Activated CD4-positive, alpha-beta T cell treated with anti-CD3 and anti-CD28 coated beads, Interleukin-2, amount 50 U/mL, for 48 hours (primary cell): ENCODE data around the gene MYF5.
"Not testable (repeated sequence)": the region's sequence is repeated elsewhere in the genome, so short reads cannot be mapped to it uniquely, and the experiment has no call there.

Experiments used
- DNase-seq, 2 experiments: peaks; one replicate each; pipeline ENCODE4 v3.0.0-alpha.2; 2020

The MYF5 gene

DNA sequence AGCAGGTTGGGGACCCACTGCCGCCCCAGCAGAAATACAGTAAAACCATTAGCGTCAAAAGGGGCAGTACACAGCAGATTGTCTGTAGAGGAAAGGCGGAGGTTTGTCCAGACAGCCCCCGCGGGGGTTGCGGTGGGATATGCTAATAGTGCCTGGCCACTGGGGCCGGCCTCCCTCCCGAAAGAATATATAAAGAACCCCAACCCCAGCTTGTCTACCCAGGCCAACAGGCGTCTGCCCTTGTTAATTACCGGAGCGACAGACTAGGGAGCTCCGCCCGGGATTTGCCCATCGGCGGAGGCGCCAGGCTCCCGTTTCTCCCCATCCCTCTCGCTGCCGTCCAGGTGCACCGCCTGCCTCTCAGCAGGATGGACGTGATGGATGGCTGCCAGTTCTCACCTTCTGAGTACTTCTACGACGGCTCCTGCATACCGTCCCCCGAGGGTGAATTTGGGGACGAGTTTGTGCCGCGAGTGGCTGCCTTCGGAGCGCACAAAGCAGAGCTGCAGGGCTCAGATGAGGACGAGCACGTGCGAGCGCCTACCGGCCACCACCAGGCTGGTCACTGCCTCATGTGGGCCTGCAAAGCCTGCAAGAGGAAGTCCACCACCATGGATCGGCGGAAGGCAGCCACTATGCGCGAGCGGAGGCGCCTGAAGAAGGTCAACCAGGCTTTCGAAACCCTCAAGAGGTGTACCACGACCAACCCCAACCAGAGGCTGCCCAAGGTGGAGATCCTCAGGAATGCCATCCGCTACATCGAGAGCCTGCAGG is at the start of gene MYF5:
Gene MYF5 (plus strand): TSS at position 217 of the 774 bp plus-strand sequence. CDS start 152 bp downstream, at position 369.
- DNase-seq = no peak

DNA sequence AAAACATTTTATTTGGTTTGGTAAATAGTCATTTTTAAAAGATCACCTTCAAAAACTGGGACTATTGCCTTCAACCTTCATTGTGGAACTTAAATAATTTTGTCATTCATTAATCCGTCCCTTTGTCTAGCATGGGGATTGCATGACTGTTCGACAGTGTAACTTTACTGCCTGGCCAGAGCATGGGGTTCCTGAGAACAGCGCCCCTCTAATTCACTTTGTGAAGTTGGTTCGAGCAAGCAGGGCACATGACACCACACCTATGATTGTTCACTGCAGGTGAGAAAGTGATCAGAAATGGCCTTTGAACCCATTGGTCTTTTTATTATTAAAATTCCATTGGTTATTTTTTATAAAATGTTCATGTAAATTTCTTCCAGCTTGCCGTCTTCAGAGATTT is 46.5 kb upstream of the MYF5 start:
- DNase-seq = no peak

DNA sequence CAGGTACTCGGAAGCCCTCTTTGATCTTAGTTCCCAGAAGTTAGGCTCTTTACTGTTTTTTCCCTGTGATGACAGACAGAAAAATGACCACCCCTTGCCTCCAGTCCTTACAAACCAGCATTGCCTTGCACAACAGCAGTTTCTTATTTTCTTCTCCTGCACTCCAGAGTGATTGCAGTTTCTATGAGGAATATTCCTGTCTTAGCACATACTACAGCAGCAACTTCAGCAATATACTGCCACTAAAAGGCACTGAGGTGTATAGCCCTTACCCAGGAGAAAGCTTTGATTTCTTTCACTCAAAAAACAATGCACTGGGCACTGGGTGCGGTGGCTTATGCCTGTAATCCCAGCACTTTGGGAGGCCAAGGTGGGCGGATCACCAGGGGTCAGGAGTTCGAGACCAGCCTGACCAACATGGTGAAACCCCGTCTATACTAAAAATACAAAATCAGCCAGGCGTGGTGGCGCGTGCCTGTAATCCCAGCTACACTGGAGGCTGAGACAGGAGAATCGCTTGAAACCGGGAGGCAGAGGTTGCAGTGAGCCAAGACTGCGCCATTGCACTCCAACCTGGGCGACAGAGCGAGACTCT is 40.6 kb upstream of the MYF5 start:
- DNase-seq = not testable (repeated sequence)

DNA sequence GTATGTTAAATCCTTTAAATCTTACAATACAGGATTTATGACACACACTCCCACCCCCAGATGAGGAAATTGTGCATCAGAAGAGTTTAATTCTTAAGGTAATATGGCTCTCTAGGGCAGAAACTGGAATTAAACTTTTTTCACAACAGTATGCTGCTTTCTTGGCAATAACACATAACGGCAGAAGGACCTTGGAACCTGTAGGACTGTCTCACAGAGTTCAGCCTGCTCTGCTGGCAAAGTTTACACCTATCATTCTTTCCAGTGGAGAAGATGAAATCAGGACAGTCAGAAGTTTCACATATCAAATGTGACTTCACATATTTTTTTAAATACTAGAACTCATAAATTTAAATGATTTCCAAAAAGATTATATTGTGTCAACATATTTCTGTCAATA is 39.9 kb upstream of the MYF5 start:
- DNase-seq = no peak

DNA sequence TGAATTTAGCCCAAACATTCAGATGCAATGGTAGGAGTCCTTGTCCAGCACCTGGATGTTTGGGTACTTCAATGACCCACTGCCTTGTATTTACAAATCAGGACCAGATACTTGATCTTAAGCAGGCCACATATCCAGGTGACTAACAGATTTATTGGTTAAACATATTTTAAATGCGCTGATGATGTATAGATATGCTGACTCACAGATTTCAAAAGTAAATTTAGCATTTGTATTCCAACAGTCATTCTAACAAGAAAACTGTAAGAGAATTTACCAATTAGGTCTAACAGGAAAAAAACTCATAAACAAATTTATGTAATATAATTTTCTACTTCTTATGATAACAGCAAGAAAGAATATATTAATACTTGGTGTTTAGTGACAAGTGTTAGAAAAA is 38.7 kb upstream of the MYF5 start:
- no peak for DNase-seq

DNA sequence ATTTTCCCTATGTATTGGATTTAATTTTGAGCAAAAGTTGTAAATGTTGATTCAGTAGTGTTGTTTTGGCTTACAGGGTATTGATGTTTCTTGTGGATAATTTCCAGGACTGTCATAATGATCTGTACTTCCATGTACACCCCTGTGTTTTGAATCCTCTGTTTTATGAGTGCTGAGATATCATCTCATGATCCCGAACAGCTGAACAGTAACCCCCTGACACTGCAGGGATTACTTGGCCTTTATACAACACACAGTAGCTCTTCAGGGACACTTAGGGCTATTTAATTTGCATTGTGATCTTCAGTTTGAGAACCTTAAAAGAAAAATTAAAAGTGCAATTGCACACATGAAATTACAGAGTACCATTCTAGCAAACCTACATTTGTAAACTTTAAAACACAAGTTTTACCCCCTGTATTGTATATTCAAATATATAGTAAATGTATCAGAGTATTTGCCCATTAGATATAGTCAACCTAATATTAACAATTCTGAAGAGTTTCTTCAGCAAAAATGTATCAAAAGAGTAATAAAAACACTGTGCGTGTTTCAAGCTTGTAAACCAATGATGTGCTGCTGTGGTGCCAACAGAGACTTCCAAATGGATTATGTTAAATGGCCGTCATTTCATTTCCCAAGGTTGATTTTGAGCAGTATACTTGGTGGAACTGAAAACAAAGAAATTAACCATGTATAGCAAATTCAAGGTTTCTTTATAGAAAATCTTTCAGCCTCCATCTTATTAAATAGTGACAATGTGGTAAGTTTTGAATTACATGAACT is 37.2 kb upstream of the MYF5 start:
- DNase-seq = no peak

DNA sequence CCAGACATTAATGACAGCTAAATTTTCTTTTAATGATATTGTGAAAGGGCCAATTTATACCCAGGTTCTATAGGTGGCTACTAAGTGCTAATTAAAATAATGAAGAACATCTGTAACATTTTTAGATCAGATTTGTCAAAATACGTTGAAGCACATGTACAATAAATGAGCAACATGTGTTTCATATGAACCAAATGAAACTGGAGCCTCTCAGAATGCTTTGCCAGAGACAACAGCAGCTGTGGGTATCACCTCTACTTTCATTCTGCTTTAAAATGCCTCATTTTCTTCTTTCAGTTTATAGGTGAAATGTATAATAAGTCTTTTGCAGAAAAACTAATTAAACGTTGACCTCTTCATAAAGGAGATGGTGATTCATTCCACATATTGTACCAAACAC is 35.4 kb upstream of the MYF5 start:
- DNase-seq = no peak

DNA sequence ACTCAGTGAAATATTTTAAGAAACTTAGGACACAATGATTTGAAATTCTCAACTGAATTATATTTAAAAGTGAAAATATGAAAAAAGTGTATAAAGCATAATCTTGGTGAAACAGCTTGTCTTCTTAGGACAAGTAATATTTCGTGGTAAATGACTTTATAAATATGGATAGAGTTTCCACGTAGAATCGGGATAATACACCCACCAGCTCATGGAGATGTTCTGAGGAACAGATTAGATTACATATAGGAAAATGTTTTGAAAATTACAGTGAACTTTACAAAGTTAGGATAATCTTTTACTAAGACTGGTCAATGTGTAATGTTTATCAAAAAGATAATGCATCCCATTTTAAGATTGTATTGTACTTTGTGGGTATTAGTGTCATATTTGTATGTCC is 34.9 kb upstream of the MYF5 start:
- DNase-seq = no peak

DNA sequence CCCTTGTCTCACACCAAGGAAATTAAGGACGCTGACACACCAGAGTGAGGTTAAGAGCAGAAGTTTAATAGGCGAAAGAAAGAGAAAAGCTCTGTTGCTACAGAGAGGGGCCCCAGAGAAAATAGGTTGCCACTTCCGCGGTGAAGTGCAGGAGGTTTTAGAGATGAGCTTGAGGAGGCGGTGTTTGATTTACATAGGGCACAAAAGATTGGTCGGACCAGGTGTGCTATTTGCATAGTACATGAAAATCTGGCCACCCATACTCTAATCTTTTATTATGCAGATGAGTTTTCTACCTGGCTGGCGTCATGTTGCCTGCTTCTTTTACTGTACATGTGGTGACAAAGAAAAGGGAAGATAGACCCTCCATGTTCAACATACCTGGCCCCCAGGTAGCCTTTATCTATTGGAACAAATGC is 32.6 kb upstream of the MYF5 start:
- no peak for DNase-seq

DNA sequence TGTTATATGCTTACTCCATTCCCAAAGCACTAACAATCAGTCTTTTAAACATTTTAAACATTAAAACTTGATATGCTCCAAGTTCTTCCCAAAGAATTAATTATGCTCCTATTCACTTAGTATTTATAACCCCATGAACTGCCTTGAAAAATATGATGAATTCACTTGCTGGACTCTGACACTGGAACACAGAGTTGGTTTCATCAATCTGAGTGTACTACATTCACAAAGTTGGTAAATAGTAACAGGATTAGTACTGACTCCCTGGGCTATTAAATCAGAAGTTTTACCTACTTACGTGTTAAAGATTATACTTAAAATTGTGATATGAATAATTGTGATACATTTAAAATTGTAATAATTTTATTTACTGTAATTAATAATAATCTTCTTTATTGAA is 26.6 kb upstream of the MYF5 start:
- DNase-seq = no peak

DNA sequence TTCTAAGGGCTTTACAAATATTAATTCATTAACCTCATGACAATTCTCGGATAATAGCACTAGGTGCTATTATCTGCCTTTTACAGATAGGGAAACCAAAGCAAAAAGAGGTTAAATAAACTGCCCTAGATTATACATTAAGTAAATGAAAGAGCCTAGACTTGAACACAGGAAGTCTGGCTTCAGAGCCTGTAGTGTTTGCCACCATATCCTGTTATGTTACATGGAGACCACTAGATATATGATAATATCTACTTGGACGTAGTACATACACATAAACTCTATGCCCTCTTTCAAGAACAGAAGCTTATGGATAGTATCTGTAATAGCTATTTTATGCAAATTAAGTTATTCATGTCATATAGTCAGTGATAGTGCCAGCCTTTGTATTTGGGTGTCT is 26.2 kb upstream of the MYF5 start:
- DNase-seq = no peak

DNA sequence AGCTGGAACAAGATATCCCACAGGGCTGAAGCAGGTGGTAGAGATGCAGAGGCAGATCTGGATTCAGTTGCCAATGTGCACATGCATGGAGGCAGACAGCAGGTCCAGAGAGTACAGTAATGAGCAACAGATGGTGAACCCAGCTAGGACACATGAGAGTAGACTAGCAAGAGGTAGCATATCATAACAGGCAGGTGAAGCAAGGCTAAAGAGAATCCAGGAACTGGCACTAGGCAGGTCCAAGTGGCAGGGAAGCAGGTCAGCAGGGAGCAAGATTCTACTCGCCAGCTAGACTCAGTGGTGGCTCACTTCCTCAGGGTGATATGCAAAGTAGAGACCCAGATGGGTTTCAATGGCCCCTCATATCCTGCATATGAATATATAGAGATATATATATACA is 24.6 kb upstream of the MYF5 start:
- DNase-seq = no peak

DNA sequence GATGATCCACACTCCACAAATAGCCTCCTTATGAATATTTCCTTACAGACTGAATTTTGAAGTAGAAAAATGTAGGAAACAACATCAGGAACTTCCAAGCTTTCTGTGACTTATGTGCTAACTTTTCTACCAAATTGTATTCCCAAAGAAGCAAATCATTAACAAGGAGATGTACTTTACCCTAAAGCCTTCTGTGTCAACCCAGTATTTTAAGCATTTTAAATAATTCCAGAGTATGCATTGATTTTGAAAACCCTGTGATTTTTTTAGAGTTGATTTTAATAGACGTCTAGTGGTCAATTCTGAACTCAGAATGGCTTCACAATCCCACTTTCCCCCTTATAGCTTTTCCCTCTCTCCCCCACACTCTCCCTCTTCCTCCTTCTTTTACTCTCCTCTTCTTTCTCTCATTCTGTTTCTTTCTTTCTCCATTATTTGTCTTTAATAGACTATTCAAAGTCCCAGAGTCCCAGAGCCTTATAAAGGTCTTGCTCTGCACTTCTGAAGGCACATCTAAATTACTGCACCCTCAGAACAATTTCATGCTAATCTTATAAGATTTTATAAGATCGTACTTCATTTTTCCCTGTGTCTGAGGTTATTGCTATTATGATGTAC is 19.3 kb upstream of the MYF5 start:
- DNase-seq = no peak

DNA sequence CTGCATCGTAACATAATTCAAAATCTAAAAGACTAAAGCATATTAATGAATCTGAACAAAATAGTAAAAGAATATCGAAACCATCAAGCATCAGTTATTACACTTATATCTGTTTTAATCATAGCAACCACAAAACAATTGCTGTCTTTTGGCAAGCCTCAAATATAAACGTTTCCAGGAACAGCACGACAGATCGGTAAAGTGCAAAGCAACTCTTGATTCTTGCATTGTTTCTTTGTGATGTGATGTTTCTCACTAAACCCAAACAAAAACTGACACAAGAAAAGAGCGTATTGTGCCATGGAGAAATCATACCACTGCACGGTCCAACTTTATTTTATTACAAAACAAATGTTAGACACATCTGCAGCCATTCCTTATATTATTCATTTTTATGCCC is 18.5 kb upstream of the MYF5 start:
- DNase-seq = no peak

DNA sequence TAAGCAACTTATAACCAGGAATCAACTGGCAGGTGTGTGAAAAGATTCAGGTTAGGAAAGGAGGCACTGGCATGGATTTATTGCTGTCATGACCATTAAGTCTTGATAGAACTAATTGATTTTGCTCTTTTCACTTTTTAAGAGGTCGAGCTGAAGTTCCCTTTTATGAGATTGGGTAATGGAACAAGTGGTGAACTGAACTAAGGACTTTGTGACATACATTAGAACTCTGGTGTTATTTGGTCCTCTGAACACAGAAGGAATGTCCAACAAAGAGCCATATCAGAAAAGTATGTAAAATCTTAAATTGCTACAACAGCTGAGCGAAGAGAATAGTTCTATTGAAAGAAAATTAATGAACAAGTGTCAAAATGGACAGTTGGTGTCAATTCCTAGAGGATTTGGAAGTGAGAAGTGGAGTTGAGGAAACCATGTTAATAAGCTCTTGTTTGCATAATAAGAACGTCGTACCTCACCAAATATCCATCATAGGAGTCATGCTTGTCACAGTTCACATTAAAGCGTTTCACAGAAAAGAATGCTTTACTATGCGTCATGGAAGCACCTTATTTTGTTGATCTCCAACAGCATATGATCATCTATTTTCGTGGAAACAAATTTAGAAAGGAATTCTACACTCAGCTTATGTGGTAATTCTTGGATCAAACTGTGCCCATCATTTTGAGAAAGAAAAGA is 17.7 kb upstream of the MYF5 start:
- DNase-seq = no peak

DNA sequence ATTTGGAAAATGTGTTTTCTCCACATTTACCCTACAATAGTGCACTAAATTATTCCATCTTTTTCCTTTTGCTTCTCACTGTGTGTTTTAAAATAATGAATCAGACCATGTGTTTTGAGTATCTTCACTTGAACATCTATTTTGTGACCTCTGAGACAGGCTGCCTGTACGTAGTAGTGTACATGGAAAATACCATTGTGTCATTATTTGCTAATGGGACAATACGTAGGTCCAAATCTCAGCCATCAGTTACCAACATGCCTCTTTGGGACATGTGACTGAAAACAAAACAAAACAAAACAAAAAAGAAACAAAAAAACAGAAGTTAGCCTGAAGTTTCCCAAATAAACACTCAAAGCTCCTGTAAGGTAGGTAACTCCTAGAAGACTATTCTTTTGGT is 16.4 kb upstream of the MYF5 start:
- DNase-seq = no peak

DNA sequence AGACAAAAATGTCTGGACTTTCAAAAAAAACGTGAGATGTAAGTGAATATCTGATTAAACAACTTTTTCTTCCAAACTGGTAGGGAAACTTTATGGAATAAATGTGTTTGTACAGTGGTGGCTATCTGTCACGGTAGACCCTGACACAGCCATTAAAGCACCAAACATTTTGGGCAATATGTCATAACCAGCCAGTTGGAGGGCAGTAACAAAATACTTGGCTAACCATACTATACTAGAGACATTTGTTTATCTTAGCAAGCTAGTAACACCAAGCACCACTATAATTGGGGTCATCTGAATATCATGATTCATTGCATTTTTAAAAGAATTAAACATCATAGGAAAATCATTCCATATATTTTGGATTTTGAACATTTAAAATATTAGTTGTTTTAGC is 15.3 kb upstream of the MYF5 start:
- no peak for DNase-seq

DNA sequence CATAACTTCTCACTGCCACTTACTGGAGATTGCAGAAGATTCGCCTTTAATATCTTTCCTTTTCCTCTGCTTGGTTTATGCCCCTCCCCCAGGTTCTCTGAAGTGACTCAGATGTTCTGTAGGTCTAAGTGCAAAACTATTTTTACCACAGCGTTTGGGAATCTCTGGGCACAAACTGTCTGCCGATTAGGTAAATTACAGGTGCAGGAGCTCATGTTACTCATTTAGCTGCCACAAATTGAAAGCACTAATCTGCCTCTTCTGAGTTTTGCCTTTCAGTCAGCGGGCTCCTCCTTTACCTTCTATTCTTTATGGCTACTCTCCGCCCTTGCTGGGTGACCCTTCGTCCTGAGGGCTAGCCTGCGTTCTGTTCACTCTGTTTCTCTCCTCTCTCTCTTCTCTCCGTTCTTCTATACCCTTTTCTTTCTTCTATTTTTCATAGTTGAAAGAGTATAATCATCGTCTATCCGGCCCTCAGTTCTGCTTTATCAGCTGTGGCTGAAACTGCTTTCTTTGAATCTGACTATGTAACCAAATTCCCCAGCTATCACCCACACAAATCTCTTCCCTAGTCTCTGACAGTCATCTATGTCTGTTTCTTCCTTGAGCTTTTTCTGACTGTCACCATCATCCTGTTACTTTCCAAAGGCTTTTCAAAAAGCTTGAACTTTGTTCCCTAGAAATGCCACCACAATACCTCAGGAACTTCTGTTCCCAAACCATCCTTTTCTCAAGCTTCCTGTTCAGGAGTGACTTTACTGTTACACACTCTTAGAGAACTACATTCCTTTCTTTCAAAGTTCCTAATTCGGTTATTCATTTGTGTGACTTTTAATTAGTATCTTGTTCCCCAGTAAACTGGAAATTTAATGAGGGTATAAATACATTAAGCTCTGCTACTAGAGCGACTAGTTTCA is 13.6 kb upstream of the MYF5 start:
- no peak for DNase-seq

DNA sequence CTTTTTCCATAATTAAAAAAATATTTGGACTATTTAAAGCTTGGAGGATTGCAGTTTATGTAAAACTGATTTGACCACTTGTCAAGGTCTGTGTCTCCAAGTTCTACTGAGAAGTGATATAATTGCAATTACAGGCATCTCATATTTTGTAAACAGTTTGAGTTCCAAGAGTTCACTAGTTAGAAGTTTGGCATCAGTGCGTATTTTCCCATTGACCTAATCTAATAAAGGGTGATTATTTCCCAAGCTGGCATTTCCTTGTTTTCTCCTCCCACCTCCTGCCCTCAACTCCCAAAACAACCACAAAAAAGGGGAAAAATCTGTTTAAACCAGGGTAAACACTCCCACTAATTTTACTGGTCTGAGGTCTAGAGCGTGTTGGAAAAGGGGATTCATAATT is 12.3 kb upstream of the MYF5 start:
- DNase-seq = no peak

DNA sequence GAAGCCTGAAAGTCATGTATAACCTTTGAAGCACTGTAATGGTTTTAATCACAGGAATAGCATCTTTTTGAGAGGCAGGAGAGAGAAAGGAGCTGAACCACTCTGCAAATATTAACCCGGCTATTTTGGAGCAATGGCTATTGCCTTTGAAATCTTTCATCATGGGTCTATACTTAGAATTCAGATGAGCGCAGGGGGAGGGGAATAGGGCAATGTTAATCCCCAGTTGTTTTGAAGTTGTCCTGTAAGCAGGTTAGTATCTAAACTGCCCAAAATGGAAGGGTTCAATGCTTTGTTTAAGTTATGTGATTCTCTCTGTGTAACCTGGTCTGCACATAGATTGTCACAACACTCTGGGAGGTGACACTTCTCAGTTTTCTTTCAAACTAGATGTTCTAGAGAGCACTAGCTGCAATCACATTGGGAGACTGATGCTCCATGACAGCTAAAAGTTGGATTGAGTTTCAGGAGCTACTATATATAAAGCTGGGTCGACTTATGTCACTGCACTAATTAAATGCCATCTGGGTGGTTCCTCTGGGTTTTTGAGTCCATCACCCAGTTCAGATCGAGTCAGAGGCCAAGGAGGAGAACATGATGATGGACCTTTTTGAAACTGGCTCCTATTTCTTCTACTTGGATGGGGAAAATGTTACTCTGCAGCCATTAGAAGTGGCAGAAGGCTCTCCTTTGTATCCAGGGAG is 9.4 kb upstream of the MYF5 start, which contains the start of gene MYF6:
Gene MYF6 (plus strand): TSS at position 509 of the 704 bp plus-strand sequence. CDS start 86 bp downstream, at position 595.
- DNase-seq = no peak

DNA sequence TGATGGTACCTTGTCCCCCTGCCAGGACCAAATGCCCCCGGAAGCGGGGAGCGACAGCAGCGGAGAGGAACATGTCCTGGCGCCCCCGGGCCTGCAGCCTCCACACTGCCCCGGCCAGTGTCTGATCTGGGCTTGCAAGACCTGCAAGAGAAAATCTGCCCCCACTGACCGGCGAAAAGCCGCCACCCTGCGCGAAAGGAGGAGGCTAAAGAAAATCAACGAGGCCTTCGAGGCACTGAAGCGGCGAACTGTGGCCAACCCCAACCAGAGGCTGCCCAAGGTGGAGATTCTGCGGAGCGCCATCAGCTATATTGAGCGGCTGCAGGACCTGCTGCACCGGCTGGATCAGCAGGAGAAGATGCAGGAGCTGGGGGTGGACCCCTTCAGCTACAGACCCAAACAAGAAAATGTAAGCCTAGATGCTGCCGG is 8.9 kb upstream of the MYF5 start:
- DNase-seq = no peak
